GM18867 (cell line): ENCODE data around the gene RNF40.
"Not testable (repeated sequence)": the region's sequence is repeated elsewhere in the genome, so short reads cannot be mapped to it uniquely, and the experiment has no call there.

Source experiments
- ATAC-seq: cut with Tn5 transposase; IDR thresholded peaks from one replicate; pipeline ENCODE4 v1.9.1; 2021; ENCODE audit warnings: mild to moderate bottlenecking, moderate library complexity; ENCODE audit not compliant: unreplicated experiment

The RNF40 gene

DNA sequence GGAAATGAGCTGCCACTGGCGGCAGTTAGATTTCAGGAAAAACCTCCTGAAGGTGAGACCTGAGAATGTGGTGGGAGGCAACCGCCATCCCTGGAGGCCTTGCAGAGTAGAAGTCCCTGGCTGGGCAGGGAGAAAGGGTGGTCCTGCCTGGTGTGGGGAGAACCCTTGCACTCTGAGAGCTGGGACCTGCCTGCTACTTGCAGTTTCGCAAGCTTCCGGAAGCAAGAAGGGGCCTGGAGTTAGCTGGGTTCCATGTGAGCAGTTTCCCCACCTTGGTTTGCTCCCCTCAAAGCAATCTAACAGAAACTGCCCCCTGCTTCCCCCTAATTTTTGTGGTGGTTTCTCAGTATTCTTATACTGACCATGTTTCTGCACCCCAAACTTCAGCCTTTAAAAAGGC is 18.4 kb downstream of the RNF40 start:
- no peak for ATAC-seq

DNA sequence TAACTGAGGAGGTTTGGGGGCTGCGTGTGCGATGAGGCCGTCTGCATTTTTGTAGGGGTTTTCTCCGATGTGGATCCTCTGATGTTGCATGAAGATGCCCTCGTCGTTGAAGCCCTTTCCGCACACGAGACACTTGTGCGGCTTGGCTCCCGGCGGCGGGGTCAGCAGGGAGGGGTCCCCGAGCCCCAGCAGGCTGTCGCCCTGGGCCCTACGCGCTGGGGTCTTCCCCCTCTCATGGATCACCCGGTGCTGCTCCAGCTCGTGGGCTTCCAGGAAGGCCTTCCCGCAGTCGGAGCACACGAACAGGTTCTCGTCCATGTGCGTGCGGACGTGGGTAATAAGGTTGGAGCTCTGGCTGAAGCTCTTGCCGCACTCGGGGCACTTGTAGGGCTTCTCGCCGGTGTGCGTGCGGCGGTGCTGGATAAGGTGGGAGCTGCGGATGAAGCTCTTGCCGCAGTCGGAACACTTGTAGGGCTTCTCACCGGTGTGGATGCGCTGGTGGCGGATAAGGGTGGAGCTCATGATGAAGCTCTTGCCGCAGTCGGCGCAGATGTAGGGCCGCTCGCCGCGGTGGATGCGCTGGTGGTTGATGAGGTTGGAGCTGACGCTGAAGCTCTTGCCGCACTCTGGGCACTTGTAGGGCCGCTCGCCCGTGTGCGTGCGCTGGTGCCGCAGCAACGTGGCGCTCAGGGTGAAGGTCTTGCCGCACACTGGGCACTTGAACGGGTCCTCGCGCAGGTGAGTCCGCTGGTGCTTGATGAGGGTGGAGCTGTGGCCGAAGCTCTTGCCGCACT is 20.6 kb downstream of the RNF40 start:
- no peak for ATAC-seq

- ATAC-seq: no peak
Measured at GRCh38 chr16:30783280-30784109, 21.4 kb downstream of the RNF40 start.

- no peak for ATAC-seq
Measured at GRCh38 chr16:30784215-30784614, 22.1 kb downstream of the RNF40 start.

GRCh38 chr16:30785126-30786106 is 23.3 kb downstream of the RNF40 start:
- no peak for ATAC-seq

DNA sequence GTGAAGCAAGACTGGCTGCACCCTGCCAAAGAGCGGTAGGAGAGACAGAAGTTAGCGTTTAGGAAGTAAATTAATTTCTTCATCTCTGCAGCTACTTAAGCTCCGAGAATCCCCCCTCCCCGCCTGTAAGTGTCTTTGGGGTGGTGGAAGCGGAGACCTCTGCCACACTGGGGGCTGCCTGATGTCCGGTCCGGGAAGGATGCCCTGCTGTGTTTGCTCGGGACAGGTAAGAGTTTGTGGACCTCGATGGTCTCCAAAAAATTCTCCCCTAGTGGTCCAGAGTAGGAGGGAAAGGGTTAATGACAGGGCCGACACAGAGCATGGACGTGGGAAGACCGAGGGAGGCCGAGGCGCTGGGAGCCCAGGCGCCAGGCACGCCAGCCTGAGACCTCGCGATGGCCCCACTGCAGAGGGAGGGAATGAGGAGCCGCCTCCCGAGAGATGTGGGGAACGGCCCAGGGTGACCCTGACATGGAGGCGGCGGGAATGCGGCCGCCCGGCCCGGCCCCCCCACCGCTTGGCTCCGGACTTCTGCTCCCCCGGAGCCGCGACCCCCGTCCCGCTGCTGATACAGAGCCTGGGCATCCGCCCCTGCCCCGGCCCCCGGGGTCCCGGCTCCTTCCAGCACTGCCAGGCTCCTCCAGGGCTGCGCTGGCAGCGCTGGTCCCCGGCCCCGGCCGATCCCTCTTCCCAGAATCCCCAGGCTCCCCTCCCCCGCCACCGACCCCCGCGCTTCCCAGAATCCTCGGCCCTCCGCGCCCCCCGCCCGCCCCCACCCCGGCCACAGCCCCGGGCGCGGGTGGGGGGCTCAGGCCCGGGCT is 24.2 kb downstream of the RNF40 start:
- ATAC-seq: no peak

GRCh38 chr16:30786936-30787612 is 25.0 kb downstream of the RNF40 start, which contains the start of gene ZNF629:
TSS of gene ZNF629 (minus strand) at chr16:30787205. CDS start at chr16:30784482, 2,723 bp downstream.
- ATAC-seq: no peak

GRCh38 chr16:30787613-30788378 is 25.7 kb downstream of the RNF40 start:
- no peak for ATAC-seq

DNA sequence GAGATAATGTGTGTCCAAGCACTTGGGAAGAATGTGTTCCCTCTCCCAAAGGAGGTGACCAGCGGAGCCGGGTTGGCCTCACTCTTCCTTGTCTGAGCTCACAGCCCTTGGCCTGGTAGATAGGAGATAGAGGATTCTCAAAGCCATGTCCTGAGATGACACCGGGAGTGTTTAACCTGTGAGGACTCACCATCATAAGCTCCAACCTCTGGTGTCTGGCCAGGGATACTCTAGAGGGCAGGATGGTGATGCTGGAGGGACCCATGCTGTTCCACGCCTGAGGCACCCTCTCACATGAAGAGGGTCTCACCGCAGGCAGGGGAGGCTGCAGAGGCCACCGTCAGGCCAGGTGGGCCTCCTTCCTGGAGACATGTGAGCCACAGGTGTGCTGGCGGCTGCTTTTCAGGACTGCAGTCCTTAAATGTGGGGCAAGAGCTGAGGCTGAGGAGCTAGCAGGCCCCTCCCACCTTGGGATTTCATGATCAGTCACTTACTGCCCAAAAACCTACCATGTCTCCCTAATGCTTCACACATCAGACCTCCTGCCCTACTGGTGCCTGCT is 31.5 kb downstream of the RNF40 start:
- no peak for ATAC-seq

DNA sequence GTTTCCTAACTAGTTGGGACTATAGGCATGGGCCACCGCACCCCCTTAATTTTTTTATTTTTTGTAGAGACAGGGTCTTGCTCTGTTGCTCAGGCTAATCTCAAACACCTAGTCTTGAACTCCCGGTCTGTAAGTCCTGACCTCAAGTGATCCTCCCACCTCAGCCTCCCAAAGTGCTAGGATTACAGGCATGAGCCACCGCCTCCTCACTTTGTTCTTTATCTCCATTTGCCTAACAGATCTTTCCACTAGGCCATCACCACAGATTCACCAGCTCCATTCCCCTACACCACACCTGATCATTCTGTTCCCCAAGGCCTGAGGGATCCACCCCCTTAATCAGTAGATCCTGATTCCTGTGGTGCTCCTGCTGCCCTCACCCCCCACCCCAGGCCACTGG is 32.5 kb downstream of the RNF40 start:
- ATAC-seq: no peak

- no peak for ATAC-seq
Measured at GRCh38 chr16:30797670-30798309, 35.7 kb downstream of the RNF40 start.

- ATAC-seq: no peak
Measured at GRCh38 chr16:30802936-30803335, 40.8 kb downstream of the RNF40 start.

DNA sequence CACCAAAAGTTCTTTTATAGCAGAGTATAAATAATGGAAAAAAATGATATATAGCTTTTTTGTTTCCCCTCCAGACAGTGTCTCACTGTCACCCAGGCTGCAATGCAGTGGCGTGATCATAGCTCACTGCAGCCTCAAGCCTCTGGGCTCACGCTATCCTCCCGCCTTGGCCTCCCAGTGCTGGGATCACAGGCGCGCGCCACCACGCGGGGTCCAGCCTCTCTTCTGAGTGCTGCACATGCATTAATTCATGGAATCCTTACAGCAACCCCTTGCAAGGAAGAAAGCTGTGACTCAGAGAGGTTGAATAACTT is 42.9 kb downstream of the RNF40 start:
- no peak for ATAC-seq

- no peak for ATAC-seq
Measured at GRCh38 chr16:30805370-30806169, 43.4 kb downstream of the RNF40 start.

- no peak for ATAC-seq
Measured at GRCh38 chr16:30808146-30808545, 46.0 kb downstream of the RNF40 start.

GRCh38 chr16:30808890-30809426 is 46.8 kb downstream of the RNF40 start:
- ATAC-seq: not testable (repeated sequence)

DNA sequence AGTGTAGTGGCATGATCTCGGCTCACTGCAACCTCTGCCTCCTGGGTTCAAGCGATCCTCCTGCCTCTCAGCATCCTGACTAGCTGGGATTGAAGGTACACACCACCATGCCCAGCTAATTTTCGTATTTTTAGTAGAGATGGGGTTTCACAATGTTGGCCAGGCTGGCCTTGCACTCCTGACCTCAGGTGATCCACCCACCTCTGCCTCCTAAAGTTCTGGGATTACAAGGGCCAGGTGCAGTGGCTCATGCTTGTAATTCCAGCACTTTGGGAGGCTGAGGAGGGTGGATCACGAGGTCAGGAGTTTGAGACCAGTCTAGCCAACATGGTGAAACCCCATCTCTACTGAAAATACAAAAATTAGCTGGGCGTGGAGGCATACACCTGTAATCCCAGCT is 47.6 kb downstream of the RNF40 start:
- ATAC-seq: not testable (repeated sequence)
